ENCODE data around the gene SLC52A3.
"Not testable (repeated sequence)": the region's sequence is repeated elsewhere in the genome, so short reads cannot be mapped to it uniquely, and the experiment has no call there.

SLC52A3 gene

GRCh38 chr20:725491-725890, 42.8 kb downstream of the SLC52A3 start:
- no peak for DNase-seq

- not testable (repeated sequence) for DNase-seq
Measured at GRCh38 chr20:724797-725196, 43.5 kb downstream of the SLC52A3 start.

GRCh38 chr20:723756-724155, 44.5 kb downstream of the SLC52A3 start:
- no peak for DNase-seq

GRCh38 chr20:722822-723644, 45.3 kb downstream of the SLC52A3 start:
- no peak for DNase-seq

- no peak for DNase-seq
Measured at GRCh38 chr20:721876-722275, 46.4 kb downstream of the SLC52A3 start.

- DNase-seq, result no peak
Measured at GRCh38 chr20:719816-720215, 48.5 kb downstream of the SLC52A3 start.

GRCh38 chr20:719068-719467, 49.2 kb downstream of the SLC52A3 start:
- no peak for DNase-seq

- DNase-seq, result no peak
Measured at GRCh38 chr20:717832-718231, 50.5 kb downstream of the SLC52A3 start.

GRCh38 chr20:717271-717670, 51.0 kb downstream of the SLC52A3 start:
- no peak for DNase-seq

GRCh38 chr20:714453-714852, 53.8 kb downstream of the SLC52A3 start:
- no peak for DNase-seq

GRCh38 chr20:711576-711975, 56.7 kb downstream of the SLC52A3 start:
- DNase-seq, result no peak

- no peak for DNase-seq
Measured at GRCh38 chr20:710780-711450, 57.4 kb downstream of the SLC52A3 start.
